K562 (cell line): ENCODE measurements around the gene VWA3A. TPM values are rescaled to one million over a fixed set of nuclear protein-coding genes. Genes with fewer than 3 reads are reported as not detected.

Source experiments
- ATF1 ChIP-seq, 2 experiments: fragments of 450-650 bp in 1 of 2; IDR thresholded peaks; 2 replicates each; pipeline ENCODE4 v1.6.1; 2016; ENCODE audit warnings: missing compliant biosample characterization in 1 of 2, missing genetic modification characterization in 1 of 2
- EP400 ChIP-seq: fragments of 450-650 bp; IDR thresholded peaks from 2 replicates; pipeline ENCODE4 v1.6.1; 2017; ENCODE audit warnings: antibody characterized with exemption, mild to moderate bottlenecking, moderate library complexity
- IRF2 ChIP-seq: sonication (generic); formaldehyde crosslinking; IDR thresholded peaks from 2 replicates; pipeline ENCODE4 v1.8.1; 2022; ENCODE audit warnings: mild to moderate bottlenecking, missing genetic modification reagents
- KAT2B ChIP-seq: IDR thresholded peaks from one replicate; pipeline ENCODE4 v1.6.1; 2012; ENCODE audit warnings: low read depth, mild to moderate bottlenecking, control low read depth, inconsistent platforms, low read length, moderate library complexity
- MAFK ChIP-seq: IDR thresholded peaks from 2 replicates; pipeline ENCODE4 v1.6.1; 2011; ENCODE audit warnings: low read length, improper control_type of control experiment
- MED1 ChIP-seq: sonication (generic); formaldehyde crosslinking; IDR thresholded peaks from 2 replicates; pipeline ENCODE4 v1.8.1; 2023; ENCODE audit warnings: missing genetic modification reagents, borderline replicate concordance
- RBM22 ChIP-seq: fragments of 200-400 bp; formaldehyde crosslinking; IDR thresholded peaks from 2 replicates; pipeline ENCODE4 v1.6.1; 2018; ENCODE audit warnings: low read length, low read depth; ENCODE audit not compliant: poor library complexity, severe bottlenecking
- SRSF7 ChIP-seq: fragments of 200-400 bp; formaldehyde crosslinking; optimal IDR thresholded peaks from 2 replicates; pipeline ENCODE3; 2017; ENCODE audit warnings: mild to moderate bottlenecking, low read depth, low read length
- ZNF124 ChIP-seq: sonication (generic); formaldehyde crosslinking; IDR thresholded peaks from 2 replicates; pipeline ENCODE4 v1.8.1; 2022; ENCODE audit warnings: missing genetic modification reagents
- ZNF76 ChIP-seq: fragments of 250-450 bp; sonication (Bioruptor Pico); IDR thresholded peaks from 2 replicates; pipeline ENCODE4 v1.4.0; 2020; ENCODE audit warnings: mild to moderate bottlenecking, moderate library complexity, borderline replicate concordance
- polyA plus RNA-seq, 8 experiments: library from polyadenylated mRNA; depleted of rRNA in 4 of 8; stranded (reverse) in 5 of 8; unstranded in 3 of 8; fragments of >200 nt; fragmentation: Nextera tagmentation in 2 of 8; fragmentation: Illumina TruSeq in 1 of 8; extraction: Ambion mirVana in 2 of 8; extraction: Trizol in 1 of 8; gene quantifications; 2 replicates each; pipeline versions ENCODE4 v1.2.1 to v1.2.3, GENCODE V29; 2011 to 2014; ENCODE audit warnings: inconsistent platforms in 1 of 8, missing spikeins in 1 of 8
- total RNA-seq, 7 experiments: library from RNA; depleted of rRNA in 6 of 7; stranded (reverse); fragments of >200 nt in 6 of 7; fragmentation: Illumina TruSeq in 2 of 7; extraction: Trizol in 2 of 7; gene quantifications; 2 replicates each; pipeline versions ENCODE4 v1.2.1 to v1.2.3, GENCODE V29; 2011 to 2021; ENCODE audit warnings: low replicate concordance in 1 of 7
- TF ChIP-seq, protein P1 (sequence below): fragments of 250-450 bp; sonication (Bioruptor Pico); IDR thresholded peaks from 2 replicates; pipeline ENCODE4 v1.5.0; 2021; ENCODE audit warnings: mild to moderate bottlenecking, moderate library complexity

Gene VWA3A
- total and polyA plus RNA-seq, 9 of the 15 experiments (the other 6 are each of a cell fraction or from before 2014, with no cell fraction given), result not detected

DNA sequence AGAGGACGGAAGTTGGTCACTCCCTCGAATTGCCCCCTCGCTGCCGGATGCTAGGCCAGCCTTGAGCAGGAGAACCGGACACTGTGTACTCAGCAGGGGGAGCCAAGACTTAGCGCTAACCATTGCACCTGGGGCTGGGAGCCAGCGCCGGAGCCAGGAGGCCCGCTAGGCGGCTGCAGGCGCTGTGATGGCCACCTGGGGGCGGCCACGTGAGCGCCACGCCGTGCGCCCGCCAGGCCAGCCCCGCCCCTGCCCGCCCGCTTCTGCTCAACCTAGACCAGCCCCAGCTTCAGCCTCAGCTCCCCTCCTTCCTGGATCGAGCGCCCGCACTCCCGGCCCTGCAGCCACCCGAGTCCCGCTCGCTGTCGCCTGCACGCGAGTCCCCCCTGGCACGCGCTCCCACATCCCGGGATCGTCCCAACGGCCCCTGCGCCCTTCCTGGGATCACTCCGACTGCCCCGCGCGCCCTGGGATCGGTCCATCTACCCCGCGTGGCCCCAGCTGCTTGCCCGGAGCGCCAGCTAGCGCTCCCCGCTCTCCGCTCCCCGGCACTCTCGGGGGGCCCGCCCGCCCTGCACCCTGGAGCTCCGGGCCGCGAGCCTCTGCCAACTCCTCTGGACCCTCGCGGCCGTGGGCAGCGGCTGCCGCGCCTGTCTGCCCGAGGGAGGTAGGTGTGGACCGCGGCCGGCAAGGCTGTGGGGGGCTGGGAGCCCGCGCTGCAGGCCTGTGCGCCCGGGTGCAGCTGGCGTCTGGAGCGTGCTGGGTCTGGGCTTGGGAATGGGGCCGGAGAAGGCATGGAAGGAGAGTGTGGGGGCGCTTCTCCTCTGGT, 113.9 kb downstream of the VWA3A start, which contains the start of gene EEF2K (continued):
- TF ChIP-seq MED1 (CRISPR knock-in tag) (no peak), ATF1 (CRISPR knock-in tag; IDR thresholded peaks at IDR 0.05) (no peak; the same call in 1 of the 2 replicates), ATF1 (tag; IDR thresholded peaks at IDR 0.05) (peak; percentile 75), KAT2B (peak; percentile 80), MAFK (no peak; the same call in 1 of the 2 replicates), EP400 (peak; percentile 94), SRSF7 (no peak), RBM22 (no peak), ZNF76 (CRISPR knock-in tag) (no peak), ZNF124 (CRISPR knock-in tag) (no peak), IRF2 (CRISPR knock-in tag) (no peak)
- TF ChIP-seq, protein P1, sequence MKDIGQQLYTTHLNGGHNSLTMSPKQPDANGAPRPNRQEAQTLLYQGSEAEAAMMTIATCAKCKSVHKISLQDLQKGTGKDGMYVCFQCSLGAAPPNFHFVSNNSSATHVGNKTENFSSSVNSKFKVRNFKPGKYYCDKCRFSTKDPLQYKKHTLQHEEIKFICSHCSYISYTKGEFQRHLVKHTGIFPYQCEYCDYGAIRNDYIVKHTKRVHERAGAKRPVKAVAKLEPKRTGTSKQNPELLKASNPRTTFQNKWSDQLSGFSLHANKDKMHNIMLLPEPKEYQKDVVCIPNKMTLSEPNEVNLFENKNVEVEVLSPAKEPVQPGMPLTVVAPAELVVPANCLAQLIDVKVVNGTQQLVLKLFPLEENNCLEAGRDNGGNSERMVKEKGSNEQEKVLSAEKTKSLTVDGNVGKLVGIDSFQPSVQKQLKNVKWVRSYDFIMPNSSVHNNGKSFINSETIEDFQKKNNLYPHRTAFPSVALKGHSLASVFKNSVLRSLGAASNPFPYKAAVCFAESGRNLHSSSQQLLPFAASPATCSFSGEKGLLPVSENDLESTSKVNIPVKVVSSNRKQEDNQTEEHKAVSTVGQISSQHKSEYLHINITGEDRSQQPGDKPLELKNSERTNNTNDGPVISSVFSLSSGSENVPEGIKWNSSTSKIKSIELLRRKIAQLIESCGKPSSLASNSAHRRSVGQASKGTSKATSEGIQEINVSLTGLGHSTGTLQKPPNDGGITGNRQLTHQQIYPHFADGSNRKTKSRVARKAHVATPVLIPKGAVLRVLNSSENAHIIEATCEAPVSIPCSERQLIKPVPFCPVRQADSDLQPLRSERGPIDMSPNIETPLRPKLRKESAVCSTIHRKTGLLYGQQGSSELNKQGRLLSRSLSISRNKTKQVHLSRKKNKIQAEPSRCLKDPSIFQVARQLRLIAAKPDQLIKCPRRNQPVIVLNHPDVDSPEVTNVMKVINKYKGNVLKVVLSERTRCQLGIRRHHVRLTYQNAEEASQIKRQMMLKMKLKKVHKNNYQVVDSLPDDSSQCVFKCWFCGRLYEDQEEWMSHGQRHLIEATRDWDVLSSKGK (CRISPR knock-in tag), result no peak

Other genes starting within 250 kb of the VWA3A start
- gene NPIPB4, start 234.8 kb upstream of the VWA3A start, total RNA-seq (2014; rRNA removed), result 9.1 and 11.6 TPM in 2 replicates
- gene NPIPB4, start 234.8 kb upstream of the VWA3A start, total RNA-seq (2014; rRNA removed; fragmentation: Illumina TruSeq; extraction: Trizol), result 50.7 and 55.1 TPM in 2 replicates
- 41.3 and 45.2 TPM in 2 replicates for gene NPIPB4, start 234.8 kb upstream of the VWA3A start, total RNA-seq (2015; rRNA removed; fragmentation: Illumina TruSeq; extraction: Trizol)
- 77.3 and 78.6 TPM in 2 replicates for gene NPIPB4, start 234.8 kb upstream of the VWA3A start, total RNA-seq (2021)
- 35.6 and 37.6 TPM in 2 replicates for gene NPIPB4, start 234.8 kb upstream of the VWA3A start, polyA plus RNA-seq (2011; rRNA removed)
- gene NPIPB4, start 234.8 kb upstream of the VWA3A start, polyA plus RNA-seq (2014; fragmentation: Illumina TruSeq; extraction: Trizol), result 36.4 and 42.2 TPM in 2 replicates
- gene NPIPB4, start 234.8 kb upstream of the VWA3A start, polyA plus RNA-seq (2014; fragmentation: Nextera tagmentation; extraction: Ambion mirVana), result 1 to 10 TPM; 2.4 to 3.2 TPM
- gene NPIPB4, start 234.8 kb upstream of the VWA3A start, polyA plus RNA-seq (2014; rRNA removed), result 39.8 and 50.9 TPM in 2 replicates
- gene UQCRC2, start 139.2 kb upstream of the VWA3A start, total RNA-seq (2014; rRNA removed), result 177 and 222 TPM in 2 replicates
- 398 and 437 TPM in 2 replicates for gene UQCRC2, start 139.2 kb upstream of the VWA3A start, total RNA-seq (2014; rRNA removed; fragmentation: Illumina TruSeq; extraction: Trizol)
- 384 and 413 TPM in 2 replicates for gene UQCRC2, start 139.2 kb upstream of the VWA3A start, total RNA-seq (2015; rRNA removed; fragmentation: Illumina TruSeq; extraction: Trizol)
- 319 and 329 TPM in 2 replicates for gene UQCRC2, start 139.2 kb upstream of the VWA3A start, total RNA-seq (2021)
- 426 and 516 TPM in 2 replicates for gene UQCRC2, start 139.2 kb upstream of the VWA3A start, polyA plus RNA-seq (2011; rRNA removed)
- gene UQCRC2, start 139.2 kb upstream of the VWA3A start, polyA plus RNA-seq (2014; fragmentation: Illumina TruSeq; extraction: Trizol), result 299 and 316 TPM in 2 replicates
- 100 to 1,000 TPM; 284 to 424 TPM for gene UQCRC2, start 139.2 kb upstream of the VWA3A start, polyA plus RNA-seq (2014; fragmentation: Nextera tagmentation; extraction: Ambion mirVana)
- 250 and 291 TPM in 2 replicates for gene UQCRC2, start 139.2 kb upstream of the VWA3A start, polyA plus RNA-seq (2014; rRNA removed)
- not detected in 2 replicates for gene PDZD9, start 91.4 kb upstream of the VWA3A start, total RNA-seq (2014; rRNA removed)
- gene PDZD9, start 91.4 kb upstream of the VWA3A start, total RNA-seq (2014; rRNA removed; fragmentation: Illumina TruSeq; extraction: Trizol), result not detected in 2 replicates
- not detected in 2 replicates for gene PDZD9, start 91.4 kb upstream of the VWA3A start, total RNA-seq (2015; rRNA removed; fragmentation: Illumina TruSeq; extraction: Trizol)
- gene PDZD9, start 91.4 kb upstream of the VWA3A start, total RNA-seq (2021), result not detected in 2 replicates
- gene PDZD9, start 91.4 kb upstream of the VWA3A start, polyA plus RNA-seq (2011; rRNA removed), result not detected in 2 replicates
- gene PDZD9, start 91.4 kb upstream of the VWA3A start, polyA plus RNA-seq (2014; fragmentation: Illumina TruSeq; extraction: Trizol), result not detected in 2 replicates
- under 1 TPM; 0.06 to 0.08 TPM for gene PDZD9, start 91.4 kb upstream of the VWA3A start, polyA plus RNA-seq (2014; fragmentation: Nextera tagmentation; extraction: Ambion mirVana)
- not detected in 2 replicates for gene PDZD9, start 91.4 kb upstream of the VWA3A start, polyA plus RNA-seq (2014; rRNA removed)
- gene MOSMO, start 84.4 kb upstream of the VWA3A start, total RNA-seq (2014; rRNA removed), result 3.7 and 6.3 TPM in 2 replicates
- gene MOSMO, start 84.4 kb upstream of the VWA3A start, total RNA-seq (2014; rRNA removed; fragmentation: Illumina TruSeq; extraction: Trizol), result 7.7 and 9.0 TPM in 2 replicates
- 9.0 and 10.4 TPM in 2 replicates for gene MOSMO, start 84.4 kb upstream of the VWA3A start, total RNA-seq (2015; rRNA removed; fragmentation: Illumina TruSeq; extraction: Trizol)
- gene MOSMO, start 84.4 kb upstream of the VWA3A start, total RNA-seq (2021), result 5.4 and 7.6 TPM in 2 replicates
- 11.3 and 13.3 TPM in 2 replicates for gene MOSMO, start 84.4 kb upstream of the VWA3A start, polyA plus RNA-seq (2011; rRNA removed)
- gene MOSMO, start 84.4 kb upstream of the VWA3A start, polyA plus RNA-seq (2014; fragmentation: Illumina TruSeq; extraction: Trizol), result 9.1 and 9.3 TPM in 2 replicates
- 1 to 10 TPM; 1.9 to 2.0 TPM for gene MOSMO, start 84.4 kb upstream of the VWA3A start, polyA plus RNA-seq (2014; fragmentation: Nextera tagmentation; extraction: Ambion mirVana)
- 7.1 and 9.9 TPM in 2 replicates for gene MOSMO, start 84.4 kb upstream of the VWA3A start, polyA plus RNA-seq (2014; rRNA removed)
- gene SDR42E2, start 70.0 kb downstream of the VWA3A start, total RNA-seq (2014; rRNA removed), result not detected in 2 replicates
- gene SDR42E2, start 70.0 kb downstream of the VWA3A start, total RNA-seq (2014; rRNA removed; fragmentation: Illumina TruSeq; extraction: Trizol), result not detected in 2 replicates
- 0.07 TPM in 1 of 2 replicates, not detected in the other for gene SDR42E2, start 70.0 kb downstream of the VWA3A start, total RNA-seq (2015; rRNA removed; fragmentation: Illumina TruSeq; extraction: Trizol)
- not detected in 2 replicates for gene SDR42E2, start 70.0 kb downstream of the VWA3A start, total RNA-seq (2021)
- 0.03 and 0.08 TPM in 2 replicates for gene SDR42E2, start 70.0 kb downstream of the VWA3A start, polyA plus RNA-seq (2011; rRNA removed)
- gene SDR42E2, start 70.0 kb downstream of the VWA3A start, polyA plus RNA-seq (2014; fragmentation: Illumina TruSeq; extraction: Trizol), result 0.04 TPM in 1 of 2 replicates, not detected in the other
- under 1 TPM; 0.04 to 0.06 TPM for gene SDR42E2, start 70.0 kb downstream of the VWA3A start, polyA plus RNA-seq (2014; fragmentation: Nextera tagmentation; extraction: Ambion mirVana)
- gene SDR42E2, start 70.0 kb downstream of the VWA3A start, polyA plus RNA-seq (2014; rRNA removed), result not detected in 2 replicates
- gene EEF2K, start 113.7 kb downstream of the VWA3A start, total RNA-seq (2014; rRNA removed), result 13.1 and 14.8 TPM in 2 replicates
- gene EEF2K, start 113.7 kb downstream of the VWA3A start, total RNA-seq (2014; rRNA removed; fragmentation: Illumina TruSeq; extraction: Trizol), result 14.6 and 18.3 TPM in 2 replicates
- gene EEF2K, start 113.7 kb downstream of the VWA3A start, total RNA-seq (2015; rRNA removed; fragmentation: Illumina TruSeq; extraction: Trizol), result 12.1 and 12.9 TPM in 2 replicates
- 33.7 and 35.2 TPM in 2 replicates for gene EEF2K, start 113.7 kb downstream of the VWA3A start, total RNA-seq (2021)
- gene EEF2K, start 113.7 kb downstream of the VWA3A start, polyA plus RNA-seq (2011; rRNA removed), result 12.2 and 13.7 TPM in 2 replicates
- 23.0 and 26.3 TPM in 2 replicates for gene EEF2K, start 113.7 kb downstream of the VWA3A start, polyA plus RNA-seq (2014; fragmentation: Illumina TruSeq; extraction: Trizol)
- 1 to 10 TPM; 3.0 to 3.4 TPM for gene EEF2K, start 113.7 kb downstream of the VWA3A start, polyA plus RNA-seq (2014; fragmentation: Nextera tagmentation; extraction: Ambion mirVana)
- gene EEF2K, start 113.7 kb downstream of the VWA3A start, polyA plus RNA-seq (2014; rRNA removed), result 11.3 and 15.3 TPM in 2 replicates
- gene POLR3E, start 204.9 kb downstream of the VWA3A start, total RNA-seq (2014; rRNA removed), result 78.2 and 82.6 TPM in 2 replicates
- gene POLR3E, start 204.9 kb downstream of the VWA3A start, total RNA-seq (2014; rRNA removed; fragmentation: Illumina TruSeq; extraction: Trizol), result 67.6 and 81.1 TPM in 2 replicates
- gene POLR3E, start 204.9 kb downstream of the VWA3A start, total RNA-seq (2015; rRNA removed; fragmentation: Illumina TruSeq; extraction: Trizol), result 73.9 and 83.8 TPM in 2 replicates
- gene POLR3E, start 204.9 kb downstream of the VWA3A start, total RNA-seq (2021), result 101 and 113 TPM in 2 replicates
- gene POLR3E, start 204.9 kb downstream of the VWA3A start, polyA plus RNA-seq (2011; rRNA removed), result 151 and 192 TPM in 2 replicates
- 128 and 149 TPM in 2 replicates for gene POLR3E, start 204.9 kb downstream of the VWA3A start, polyA plus RNA-seq (2014; fragmentation: Illumina TruSeq; extraction: Trizol)
- 10 to 100 TPM; 17.7 to 25.3 TPM for gene POLR3E, start 204.9 kb downstream of the VWA3A start, polyA plus RNA-seq (2014; fragmentation: Nextera tagmentation; extraction: Ambion mirVana)
- gene POLR3E, start 204.9 kb downstream of the VWA3A start, polyA plus RNA-seq (2014; rRNA removed), result 77.3 and 95.9 TPM in 2 replicates